Fibroblast of skin of abdomen (primary cell): ENCODE measurements around the gene PLIN5.

Source experiments
- DNase-seq: peaks from one replicate; pipeline ENCODE4 v3.0.0-alpha.2; 2013

PLIN5 gene

DNA sequence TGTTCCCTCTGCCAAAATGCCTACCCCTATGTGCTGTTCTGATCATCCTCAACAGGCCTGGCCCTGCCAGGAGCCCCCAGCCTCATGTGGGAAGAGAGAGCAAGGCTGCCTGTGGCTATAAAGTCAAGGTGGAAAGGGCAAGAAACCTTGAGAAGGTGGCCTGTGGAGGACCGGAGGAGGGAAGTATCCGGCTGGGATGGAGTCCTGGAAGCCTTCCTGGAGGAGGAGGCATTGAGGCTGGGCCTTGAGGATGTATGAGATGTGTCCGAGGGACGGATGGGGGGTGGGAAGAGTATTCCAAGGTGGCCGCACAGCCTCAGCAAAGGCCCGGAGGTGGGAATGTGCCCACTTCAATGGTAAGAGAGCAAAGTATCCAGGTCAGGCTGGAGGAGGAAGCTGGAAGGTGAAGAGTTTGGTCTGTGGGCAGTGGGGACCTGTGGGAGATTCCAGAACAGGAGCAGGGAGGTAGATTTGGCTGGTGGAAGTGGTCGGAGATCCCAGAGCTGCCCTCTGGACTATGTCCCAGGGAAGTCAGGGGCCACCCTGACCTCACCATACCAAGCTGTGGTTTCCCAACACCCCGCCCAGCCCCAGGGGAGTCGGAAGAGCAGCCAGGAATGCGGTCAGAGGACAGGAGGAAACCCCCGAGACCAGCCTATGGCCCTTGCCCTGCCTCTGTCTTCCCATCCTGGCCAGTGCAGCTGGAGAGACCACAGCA, 13.7 kb downstream of the PLIN5 start:
- no peak for DNase-seq

DNA sequence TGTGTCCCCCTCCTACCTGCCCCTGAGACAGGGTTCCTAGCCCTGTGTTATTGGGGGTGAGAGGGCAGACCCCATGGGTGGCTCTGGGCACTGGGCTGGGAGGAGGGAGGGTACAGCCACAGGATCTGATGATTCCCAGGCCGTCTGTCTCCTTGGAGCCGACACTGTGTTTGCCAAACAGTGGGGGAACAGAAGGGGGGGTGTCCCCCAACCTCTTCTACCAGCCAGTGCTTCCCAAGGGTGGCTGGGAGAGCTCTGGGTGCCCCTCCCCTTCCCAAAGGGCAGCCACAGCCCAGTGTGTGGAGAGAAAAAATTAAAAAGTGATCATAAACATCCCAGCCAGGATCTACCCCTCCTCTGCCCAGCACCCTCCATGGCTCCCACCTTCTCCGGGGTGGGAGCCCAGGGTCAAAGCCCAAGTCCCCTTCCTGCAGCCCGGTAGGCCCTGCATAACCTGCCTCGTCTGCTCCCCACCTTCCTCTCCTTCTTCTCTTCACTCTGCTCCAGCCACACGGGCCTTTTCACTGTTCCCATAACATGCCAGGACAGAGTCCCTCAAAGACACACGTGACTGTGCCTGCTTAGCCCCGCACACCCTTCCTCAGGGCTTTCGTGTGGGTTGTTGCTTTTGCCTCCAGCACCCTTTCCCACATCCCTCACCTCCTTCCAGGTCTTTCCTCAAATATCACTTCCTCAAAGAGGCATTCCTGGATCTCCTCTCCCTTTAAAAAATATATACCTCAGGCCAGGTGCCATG, 15.3 kb downstream of the PLIN5 start:
- no peak for DNase-seq

DNA sequence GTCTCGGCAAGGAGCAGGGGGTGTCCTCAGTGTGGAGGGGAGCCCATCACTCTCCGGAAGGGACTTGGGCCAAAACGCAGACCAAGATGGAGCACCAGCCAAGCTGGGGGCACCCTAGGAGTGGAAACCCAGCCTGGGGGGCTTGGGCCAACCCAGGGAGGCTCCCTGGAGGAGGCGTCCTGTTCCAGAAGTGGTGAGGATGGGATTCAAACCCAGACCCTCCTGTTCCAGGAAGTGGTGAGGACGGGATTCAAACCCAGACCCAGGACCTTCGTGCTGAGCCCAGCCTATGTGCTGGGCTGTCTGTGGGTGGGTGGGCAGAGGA, 15.9 kb downstream of the PLIN5 start:
- DNase-seq: no peak

DNA sequence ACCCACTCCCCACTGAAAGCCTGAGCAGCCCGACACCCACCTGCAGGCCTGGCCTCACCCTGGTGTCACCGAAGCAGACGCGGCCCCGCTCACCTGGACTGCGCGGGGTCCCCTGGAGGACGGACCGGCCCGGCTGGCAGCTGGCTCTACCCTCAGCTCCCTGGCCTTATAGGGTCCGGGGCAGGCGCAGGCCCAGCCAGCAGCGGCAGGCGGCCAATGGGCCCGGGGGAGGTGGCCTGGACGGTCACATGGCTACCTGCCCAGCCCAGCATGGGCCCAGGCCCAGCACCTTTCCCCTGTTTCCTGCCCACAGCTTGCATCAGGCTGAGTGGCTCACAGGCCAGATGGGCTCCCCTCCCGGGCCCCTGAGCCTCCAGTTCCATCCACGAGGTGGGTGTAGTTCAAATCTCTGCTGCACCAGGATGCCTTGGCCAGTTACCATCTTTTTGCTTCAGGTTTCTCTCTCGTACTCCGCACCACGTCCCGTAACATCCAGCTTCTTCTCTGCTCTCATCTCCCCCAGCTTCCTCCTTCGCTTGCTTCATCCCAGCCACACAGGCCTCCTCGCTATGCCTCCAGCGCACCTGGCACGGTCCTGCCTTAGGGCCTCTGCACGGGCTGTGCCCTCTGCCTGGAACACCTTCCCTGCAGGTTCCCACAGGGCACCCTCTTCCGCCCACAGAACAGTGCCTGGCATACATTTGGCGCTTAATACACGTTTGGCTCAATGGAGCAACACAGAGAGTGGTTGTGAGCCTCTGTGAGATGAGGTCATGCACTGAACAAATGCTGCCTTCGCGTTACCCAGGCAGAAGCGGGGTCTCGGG, 16.5 kb downstream of the PLIN5 start, which contains the start of gene PLIN4:
Gene PLIN4, minus strand, starts transcription at position 142 of the 827 bp plus-strand sequence. CDS start 214 bp downstream, outside the sequence.
- peak; percentile 34 for DNase-seq

DNA sequence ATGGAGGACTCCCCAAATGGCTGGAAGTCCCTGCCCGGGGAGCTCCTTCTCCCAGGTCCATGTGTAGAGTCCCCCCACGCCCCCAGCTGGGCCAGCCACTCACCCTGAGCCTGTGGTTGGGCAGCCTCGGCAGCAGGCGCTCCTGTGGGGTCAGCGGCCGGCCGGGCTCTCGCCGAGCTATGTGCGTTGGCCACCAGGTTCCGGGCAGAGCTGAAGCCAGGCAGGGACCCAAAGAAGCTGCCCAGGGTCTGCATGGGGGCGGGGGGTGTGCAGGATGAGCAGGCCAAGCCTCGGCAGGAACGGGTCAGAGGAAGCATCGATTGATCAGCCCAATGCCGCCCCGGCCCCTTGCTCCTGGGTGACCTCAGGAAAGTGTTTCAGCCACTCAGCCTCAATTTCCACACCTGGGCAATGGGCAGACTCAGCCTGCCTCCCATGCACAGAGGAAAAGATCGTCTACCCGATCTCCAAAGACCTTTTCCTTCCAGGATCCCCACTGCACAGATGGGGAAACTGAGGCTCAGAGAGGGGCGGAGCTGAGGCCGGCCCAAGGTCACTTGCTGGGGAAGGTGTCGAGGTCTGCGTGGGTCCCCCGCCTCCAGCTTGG, 17.5 kb downstream of the PLIN5 start:
- no peak for DNase-seq

DNA sequence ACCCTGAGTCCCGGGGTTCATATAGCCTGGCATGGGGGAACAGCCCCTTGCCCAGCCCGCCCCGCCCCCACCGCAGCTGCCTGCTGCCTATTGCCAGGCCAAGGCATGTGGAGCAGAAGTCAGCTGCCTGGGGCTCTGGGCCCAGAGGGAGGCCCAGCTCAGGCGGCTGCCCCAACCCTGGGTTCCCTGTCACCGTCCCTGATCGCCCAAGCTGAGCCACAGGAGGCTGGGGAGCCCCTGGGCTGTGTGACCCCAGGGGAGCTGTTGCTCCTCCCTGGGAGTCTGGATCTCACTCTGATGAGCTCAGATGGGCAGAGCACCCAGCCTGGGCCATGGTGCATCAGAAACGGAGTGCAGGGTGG, 18.1 kb downstream of the PLIN5 start:
- no peak for DNase-seq

DNA sequence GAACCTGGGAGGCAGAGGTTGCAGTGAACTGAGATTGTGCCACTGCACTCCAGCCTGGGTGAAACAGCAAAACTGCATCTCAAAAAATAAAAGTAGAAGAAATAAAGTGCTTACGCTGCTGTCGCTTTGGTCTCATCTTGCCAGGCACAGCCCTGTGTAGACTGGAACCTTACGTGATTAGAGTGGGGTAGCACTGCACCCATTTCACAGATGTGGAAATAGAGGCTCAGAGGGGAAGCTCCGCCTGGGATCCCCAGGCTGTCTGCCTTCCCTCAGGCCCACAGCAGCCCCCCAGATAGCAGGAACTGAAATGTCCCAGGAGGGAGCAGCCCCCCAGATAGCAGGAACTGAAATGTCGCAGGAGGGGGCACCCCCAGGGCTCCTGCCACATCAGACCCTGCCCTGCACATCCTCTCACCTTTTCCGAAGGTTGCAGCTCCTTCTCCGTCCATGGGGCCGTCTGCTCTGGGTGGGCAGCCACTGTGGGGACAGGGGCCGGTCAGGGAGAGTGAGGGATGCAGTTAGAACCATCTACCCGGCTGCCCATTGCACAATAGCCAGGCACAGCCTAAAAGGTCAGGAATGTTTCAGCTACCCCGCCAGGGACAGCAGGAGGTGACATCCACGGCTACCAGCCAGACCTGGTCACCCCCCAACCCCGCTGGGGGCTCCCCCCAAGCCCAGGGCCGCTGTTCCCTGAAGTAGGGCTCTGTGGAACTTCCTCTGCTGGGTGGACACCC, 18.7 kb downstream of the PLIN5 start:
- no peak for DNase-seq

DNA sequence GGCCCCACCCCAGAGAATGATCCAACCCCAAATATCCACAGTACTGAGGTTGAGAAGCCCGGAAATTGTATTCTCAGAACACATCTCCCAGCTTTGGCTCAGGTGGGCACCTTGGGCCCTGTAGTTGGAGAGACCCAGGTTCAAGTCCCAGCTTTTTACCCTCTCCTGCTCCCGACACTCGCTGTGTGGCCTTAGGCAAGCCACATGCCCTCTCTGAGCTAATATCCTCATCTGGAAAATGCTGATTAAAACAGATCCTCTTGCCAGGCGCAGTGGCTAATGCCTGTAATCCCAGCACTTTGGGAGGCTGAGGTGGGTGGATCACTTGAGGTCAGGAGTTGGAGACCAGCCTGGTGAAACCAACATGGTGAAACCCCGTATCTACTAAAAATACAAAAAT, 19.3 kb downstream of the PLIN5 start:
- DNase-seq: no peak

DNA sequence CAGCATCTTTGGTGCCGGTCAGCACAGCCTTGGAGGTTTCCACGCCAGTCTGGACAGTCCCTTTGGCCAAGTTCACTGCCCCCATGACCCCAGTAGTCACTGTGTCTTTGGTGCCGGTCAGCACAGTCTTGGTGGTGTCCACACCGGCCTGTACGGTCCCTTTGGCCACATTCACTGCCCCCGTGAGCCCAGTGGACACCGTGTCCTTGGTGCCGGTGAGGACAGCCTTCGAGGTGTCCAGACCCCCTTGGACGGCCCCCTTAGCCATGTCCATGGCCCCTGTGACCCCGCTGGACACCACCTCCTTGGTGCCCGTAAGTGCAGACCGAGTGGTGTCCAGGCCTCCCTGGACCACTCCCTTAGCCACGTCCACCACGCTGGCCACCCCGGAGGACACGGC, 21.8 kb downstream of the PLIN5 start:
- no peak for DNase-seq

DNA sequence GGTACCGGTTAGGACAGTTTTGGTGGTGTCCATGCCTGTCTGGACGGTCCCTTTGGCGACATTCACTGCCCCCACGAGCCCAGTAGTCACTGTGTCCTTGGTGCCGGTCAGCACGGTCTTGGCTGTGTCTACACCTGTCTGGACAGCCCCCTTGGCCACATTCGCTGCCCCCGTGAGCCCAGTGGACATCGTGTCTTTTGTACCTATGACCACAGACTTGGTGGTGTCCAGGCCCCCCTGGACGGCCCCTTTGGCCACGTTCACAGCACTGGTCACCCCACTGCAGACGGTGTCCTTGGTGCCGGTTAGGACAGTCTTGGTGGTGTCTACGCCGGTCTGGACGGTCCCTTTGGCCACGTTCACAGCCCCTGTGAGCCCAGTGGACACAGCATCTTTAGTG, 23.0 kb downstream of the PLIN5 start:
- no peak for DNase-seq

DNA sequence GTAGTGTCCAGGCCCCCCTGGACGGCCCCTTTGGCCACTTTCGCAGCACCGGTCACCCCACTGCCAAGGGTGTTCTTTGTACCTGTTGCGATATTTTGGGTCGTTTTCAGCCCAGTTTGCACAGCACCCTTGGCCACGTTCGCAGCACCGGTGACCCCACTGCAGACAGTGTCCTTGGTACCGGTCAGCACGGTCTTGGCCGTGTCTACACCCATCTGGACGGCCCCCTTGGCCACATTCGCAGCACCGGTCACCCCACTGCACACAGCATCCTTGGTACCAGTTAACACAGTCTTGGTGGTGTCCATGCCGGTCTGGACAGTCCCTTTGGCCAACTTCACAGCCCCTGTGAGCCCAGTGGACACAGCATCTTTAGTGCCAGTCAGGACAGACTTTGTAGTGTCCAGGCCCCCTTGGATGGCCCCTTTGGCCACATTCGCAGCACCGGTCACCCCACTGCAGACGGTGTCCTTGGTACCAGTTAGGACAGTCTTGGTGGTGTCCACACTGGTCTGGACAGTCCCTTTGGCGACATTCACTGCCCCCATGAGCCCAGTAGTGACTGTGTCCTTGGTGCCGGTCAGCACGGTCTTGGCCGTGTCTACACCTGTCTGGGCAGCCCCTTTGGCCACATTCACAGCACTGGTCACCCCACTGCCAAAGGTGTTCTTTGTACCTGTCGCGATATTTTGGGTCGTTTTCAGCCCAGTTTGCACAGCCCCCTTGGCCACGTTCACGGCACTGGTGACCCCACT, 23.5 kb downstream of the PLIN5 start:
- no peak for DNase-seq

DNA sequence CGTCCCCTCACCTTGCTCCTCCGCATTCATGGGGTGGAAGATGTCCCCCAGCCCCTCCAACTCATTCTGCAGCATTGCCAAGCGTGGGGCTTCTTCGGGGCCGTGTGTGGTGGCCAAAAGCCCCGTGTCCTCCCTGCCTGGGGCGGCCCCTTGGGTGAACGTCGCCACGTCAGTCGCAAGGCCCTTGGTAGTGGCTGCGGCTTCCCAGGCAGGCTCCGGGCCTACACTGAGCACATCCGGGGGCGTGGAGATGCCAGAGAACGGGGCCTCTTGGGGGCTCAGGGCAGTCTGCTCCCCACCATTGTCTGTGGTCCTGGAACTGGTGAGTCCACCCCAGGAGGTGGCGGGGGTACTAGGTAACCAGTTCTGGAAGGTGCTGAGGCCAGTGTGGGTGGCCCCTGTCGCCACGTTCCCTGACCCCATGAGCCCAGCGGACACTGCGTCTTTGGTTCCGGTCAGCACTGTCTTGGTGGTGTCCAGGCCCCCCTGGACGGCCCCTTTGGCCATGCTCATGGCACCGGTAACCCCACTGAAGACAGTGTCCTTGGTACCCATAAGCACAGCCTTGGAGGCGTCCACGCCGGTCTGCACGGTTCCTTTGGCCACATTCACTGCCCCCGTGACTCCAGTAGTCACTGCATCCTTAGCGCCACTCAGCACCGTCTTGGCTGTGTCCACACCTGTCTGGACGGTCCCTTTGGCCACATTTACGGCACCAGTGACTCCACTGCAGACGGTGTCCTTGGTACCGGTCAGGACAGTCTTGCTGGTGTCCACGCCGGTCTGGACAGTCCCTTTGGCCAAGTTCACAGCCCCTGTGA, 24.4 kb downstream of the PLIN5 start:
- no peak for DNase-seq

DNA sequence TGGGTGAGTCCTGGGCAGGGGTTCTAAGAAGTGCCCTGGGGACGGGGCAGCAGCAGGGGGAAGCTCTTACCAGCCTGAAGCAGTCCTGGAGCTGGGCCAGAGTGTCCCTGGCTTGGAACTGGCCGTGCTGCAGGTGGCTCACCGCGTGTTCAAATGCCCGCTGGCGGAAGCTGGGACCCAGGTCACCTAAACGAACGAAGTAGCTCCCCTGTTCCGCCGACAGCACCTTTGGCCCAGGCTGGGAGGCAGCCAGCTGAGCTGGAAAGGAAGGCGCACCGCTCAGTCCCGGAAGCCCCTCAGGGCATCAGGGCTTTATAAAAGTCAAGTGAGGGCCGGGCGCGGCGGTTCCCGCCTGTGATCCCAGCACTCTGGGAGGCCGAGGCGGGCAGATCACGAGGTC, 26.3 kb downstream of the PLIN5 start:
- no peak for DNase-seq

DNA sequence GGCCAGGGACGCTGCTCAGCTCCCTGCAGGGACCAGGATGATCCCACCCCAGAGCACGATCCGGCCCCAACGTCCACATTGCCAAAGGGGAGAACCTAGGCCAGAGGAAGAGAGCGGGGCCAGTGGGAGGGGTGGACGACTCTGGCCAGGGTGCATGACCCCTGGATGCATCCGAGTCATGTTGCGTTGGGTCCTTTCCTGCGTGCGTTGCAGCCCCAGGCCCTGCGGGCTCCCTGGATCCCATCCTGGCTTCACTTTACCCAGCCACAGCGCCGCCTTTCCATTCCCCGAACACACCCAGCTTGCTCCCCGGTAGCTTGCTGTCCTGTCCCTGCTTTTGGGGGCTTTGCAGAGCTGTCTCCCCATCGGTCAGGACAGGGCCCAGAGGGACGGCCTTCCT, 27.2 kb downstream of the PLIN5 start:
- DNase-seq: no peak

DNA sequence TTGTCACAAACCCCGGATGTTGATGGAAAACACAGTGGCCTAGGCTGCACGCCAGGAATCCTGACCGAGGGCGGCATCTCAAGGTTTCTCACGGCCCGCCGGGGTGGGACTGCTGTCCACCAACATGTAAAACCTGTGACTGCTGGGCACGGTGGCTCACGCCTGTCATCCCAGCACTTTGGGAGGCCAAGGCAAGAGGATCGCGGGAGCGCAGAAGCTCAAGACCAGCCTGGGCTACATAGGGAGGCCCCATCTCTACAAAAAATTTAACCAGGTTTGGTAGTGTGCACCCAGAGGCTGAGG, 27.9 kb downstream of the PLIN5 start:
- DNase-seq: no peak

DNA sequence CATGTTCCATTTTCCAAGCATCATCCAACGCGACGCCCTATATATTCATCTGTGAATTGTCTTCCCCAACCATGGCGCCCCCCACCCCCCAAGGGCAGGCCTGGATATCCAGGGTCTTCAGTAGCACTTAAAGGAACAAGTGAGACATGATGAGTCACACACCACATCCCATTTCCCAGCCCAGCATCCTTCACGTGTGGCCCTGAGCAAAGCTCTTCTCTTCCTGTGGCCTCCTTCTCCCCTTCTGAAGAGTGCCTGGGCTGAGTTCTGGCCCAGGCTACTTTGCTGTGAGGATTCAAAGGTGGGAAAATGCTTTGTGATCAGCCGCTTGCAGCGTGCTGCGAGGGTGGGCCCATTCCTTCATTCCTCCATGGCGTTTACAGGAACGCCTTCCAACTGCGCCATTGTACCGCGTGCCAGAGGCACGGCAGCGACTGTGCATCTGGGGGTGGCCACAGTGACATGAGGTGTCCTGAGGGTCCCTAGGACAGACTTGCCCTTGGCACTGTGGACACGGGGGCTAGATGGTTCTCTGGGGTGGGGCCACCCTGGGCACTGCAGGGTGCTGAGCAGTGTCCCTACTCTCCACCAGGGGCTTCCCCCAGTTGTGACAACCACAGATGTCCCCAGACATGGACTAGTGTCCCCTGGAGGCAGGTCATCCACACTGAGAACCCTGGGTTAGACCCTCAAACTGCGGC, 28.4 kb downstream of the PLIN5 start:
- DNase-seq: peak; percentile 68

DNA sequence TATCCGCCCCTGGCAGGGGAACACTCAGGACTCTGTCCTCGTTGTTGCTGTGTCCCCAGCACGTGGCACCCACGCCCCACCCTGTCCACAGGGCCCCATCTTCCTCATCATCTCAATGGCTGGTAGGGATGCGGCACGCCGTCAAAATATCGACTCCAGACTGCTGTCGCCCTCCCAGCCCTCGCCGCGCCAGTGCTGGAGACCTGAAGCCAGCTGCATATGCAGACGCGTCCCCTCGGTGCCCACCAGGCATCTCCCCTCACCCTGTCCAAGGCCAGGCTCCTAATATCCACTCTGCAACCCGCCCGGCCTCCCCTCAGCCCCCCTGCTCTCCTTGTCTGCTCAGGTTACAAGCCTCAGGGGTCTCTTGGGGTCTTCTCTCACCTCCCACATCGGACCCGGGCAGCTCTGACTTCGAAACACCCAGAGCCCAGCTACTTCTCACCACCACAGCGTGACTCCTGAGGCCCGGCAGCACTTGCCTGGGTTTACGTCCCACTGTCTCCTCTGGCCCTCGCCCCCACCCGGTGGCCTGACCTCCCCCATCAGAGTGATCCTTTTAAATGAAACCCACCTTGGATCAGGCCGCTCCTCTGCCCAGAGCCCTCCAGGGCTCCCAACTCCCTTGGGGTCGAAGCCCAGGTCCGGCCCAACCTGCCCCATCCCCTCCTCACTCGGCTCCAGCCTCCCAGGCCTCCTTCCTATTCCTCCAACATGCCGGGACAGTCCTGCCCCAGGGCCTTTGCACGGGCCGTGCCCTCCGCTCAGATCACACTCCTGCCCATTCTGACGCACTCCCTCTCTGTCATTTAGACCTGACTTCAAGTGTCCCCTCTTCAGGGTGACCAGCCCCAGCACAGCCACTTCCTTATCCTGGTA, 29.2 kb downstream of the PLIN5 start:
- DNase-seq: no peak

DNA sequence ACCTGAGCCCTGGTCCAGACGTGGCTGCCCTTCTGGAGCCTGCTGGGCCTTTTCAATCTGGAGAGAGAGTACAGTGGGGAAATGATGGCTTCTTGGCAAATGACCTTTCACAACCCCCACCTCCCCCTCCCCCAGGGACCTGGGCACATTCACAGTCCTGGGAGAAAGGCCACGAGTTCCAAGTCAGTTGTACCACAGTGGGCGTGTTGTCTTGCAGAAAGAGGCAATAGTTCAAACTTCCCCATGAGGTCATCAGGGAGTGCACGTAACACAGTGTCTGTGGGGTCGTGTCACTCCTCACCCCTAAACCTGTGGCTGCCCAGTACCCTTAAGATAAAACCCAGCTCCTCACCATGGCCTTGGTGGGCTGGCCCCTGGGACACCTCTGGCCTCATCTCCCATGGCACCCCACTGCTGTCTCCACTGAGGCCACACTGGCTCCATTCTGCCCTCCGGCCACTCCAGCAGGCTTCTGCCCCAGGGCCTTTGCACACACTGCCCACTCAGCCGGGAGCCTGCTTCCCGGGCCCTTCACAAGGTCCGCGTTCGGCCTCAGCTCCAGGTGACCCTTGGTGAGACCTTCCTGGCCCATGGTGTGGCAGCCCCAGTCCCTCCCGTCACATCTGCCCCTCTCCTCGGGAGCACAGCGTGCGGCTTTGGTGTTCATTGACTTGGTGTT, 30.0 kb downstream of the PLIN5 start:
- DNase-seq: no peak

DNA sequence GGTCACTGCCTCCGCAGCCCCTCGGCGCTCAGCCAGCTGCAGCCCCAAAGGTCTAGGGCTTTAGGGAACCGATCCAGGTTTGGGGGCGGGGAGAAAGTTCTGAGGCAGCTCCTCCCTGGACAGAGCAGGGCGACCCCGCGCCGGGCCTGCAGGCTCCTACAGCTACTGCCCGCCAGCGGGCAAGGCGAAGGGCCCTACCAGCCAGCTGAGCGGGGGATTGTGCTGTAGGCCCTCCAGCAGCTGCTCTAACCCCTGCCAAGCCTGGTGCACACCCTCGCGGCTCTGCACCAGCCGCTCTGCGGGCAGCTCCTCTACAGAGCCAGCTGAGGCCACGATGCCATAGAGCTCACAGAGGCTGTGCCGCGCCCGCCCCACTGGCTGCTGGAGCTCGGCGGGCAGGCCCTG, 30.7 kb downstream of the PLIN5 start:
- no peak for DNase-seq
